ENCODE results near the gene TECR. TPM values are rescaled to one million over a fixed set of nuclear protein-coding genes. Genes with fewer than 3 reads are reported as not detected.

The TECR gene
- total and polyA plus RNA-seq, 2 of the 13 experiments (the other 11 are each of a cell fraction or from before 2014, with no cell fraction given): 54.9 to 121 TPM

GRCh38 chr19:14497228-14497921 lies 32.0 kb upstream of the TECR start (continued):
- TF ChIP-seq AGO2 (optimal IDR thresholded peaks at IDR 0.05; ENCODE audit: low read depth, low read length): no peak
- TF ChIP-seq TBX2 (CRISPR knock-in tag; IDR thresholded peaks at IDR 0.05; ENCODE audit: borderline replicate concordance): peak; percentile 42; the same call in 1 of the 2 replicates
- TF ChIP-seq ZNF281 (CRISPR knock-in tag; IDR thresholded peaks at IDR 0.05; ENCODE audit: borderline replicate concordance): 0 out of 2 replicates have a peak, but pooled peaks have one; percentile 29
- 0 out of 2 replicates have a peak, but pooled peaks have one; percentile 70 for TF ChIP-seq ZNF772 (CRISPR knock-in tag; IDR thresholded peaks at IDR 0.05)
- TF ChIP-seq ZNF512B (CRISPR knock-in tag; IDR thresholded peaks at IDR 0.05; ENCODE audit: borderline replicate concordance): 0 out of 2 replicates have a peak, but pooled peaks have one; percentile 30
- peak; percentile 24; the same call in 1 of the 2 replicates for TF ChIP-seq ZNF83 (CRISPR knock-in tag; IDR thresholded peaks at IDR 0.05; ENCODE audit: borderline replicate concordance)
- TF ChIP-seq SMAD1 (CRISPR knock-in tag; IDR thresholded peaks at IDR 0.05; ENCODE audit: borderline replicate concordance, low read depth): no peak
- no peak for TF ChIP-seq NKX3-1 (CRISPR knock-in tag; IDR thresholded peaks at IDR 0.05)
- no peak for TF ChIP-seq PTBP1 (IDR thresholded peaks at IDR 0.05; ENCODE audit: low read depth, low read length, poor library complexity, severe bottlenecking)
- no peak for TF ChIP-seq KAT8 (CRISPR knock-in tag; IDR thresholded peaks at IDR 0.05)
- peak; percentile 30; the same call in 1 of the 2 replicates for TF ChIP-seq MTA1 (CRISPR knock-in tag; IDR thresholded peaks at IDR 0.05; ENCODE audit: borderline replicate concordance)
- 0 out of 2 replicates have a peak, but pooled peaks have one; percentile 31 for TF ChIP-seq POGZ (CRISPR knock-in tag; IDR thresholded peaks at IDR 0.05)
- no peak for TF ChIP-seq TP53 (CRISPR knock-in tag; conservative IDR thresholded peaks at IDR 0.05)
- TF ChIP-seq ZFP41 (CRISPR knock-in tag; IDR thresholded peaks at IDR 0.05; ENCODE audit: borderline replicate concordance): no peak
- TF ChIP-seq SRSF1 (optimal IDR thresholded peaks at IDR 0.05; ENCODE audit: low read depth, low read length): no peak
- no peak for TF ChIP-seq ZNF580 (CRISPR knock-in tag; IDR thresholded peaks at IDR 0.05; ENCODE audit: borderline replicate concordance, low read depth)
- TF ChIP-seq TEAD2 (CRISPR knock-in tag; IDR thresholded peaks at IDR 0.05): no peak
- no peak for TF ChIP-seq RFX3 (CRISPR knock-in tag; IDR thresholded peaks at IDR 0.05)
- no peak for TF ChIP-seq PHF5A (CRISPR knock-in tag; IDR thresholded peaks at IDR 0.05; ENCODE audit: low read depth, unreplicated experiment)
- TF ChIP-seq DMTF1 (CRISPR knock-in tag; IDR thresholded peaks at IDR 0.05): no peak
- no peak for TF ChIP-seq GLI4 (CRISPR knock-in tag; IDR thresholded peaks at IDR 0.05; ENCODE audit: borderline replicate concordance)
